ENCODE data around the gene BRD7. TPM values are rescaled to one million over a fixed set of nuclear protein-coding genes. Genes with fewer than 3 reads are reported as not detected.

BRD7 gene
- total RNA-seq, 1 experiment from 2014 or later: 40.0 TPM

DNA sequence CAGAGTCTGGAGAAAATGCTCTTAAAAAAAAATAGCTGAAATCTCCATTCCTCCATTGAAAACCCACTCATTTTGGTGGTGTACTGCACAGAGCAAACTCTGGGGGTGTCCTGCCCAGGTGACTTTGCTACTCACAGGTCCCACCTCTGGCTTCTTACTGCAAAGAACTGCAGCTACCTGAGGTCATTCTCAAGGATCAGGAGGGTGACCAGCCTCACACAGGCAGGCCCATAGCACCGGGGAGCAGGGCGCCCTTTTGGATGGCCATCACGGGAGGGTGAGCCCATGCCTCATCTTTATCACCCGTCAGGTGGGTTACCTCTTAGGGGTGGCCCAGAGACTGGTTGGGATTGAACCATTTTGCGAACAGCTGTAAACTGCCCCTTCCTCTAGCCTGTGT, 32.6 kb upstream of the BRD7 start:
- ChIA-PET CTCF (no interaction called here), POLR2A (ENCODE audit: unreplicated experiment) (no interaction called here)
- Histone ChIP-seq H3K36me3 (ENCODE audit: low read depth, low read length) (no peaks in the 10 kb centered on the region), H3K79me2 (ENCODE audit: low read length) (no peaks in the 10 kb centered on the region), H3K4me1 (ENCODE audit: insufficient read depth, low read length) (peaks cover 14% of the 10 kb centered on the region), H3F3A (ENCODE audit: low read length, unreplicated experiment) (no peaks in the 10 kb centered on the region), H3K9ac (ENCODE audit: low read length) (no peak overlapping the region), H3K4me2 (ENCODE audit: low read length) (no peak overlapping the region), H3K27ac (ENCODE audit: low read length) (no peak overlapping the region), H3K27me3 (ENCODE audit: low read length) (no peaks in the 10 kb centered on the region), H3K9me3 (ENCODE audit: low read length) (no peaks in the 10 kb centered on the region), H3K4me3 (ENCODE audit: low read length) (no peak overlapping the region), H2AFZ (ENCODE audit: low read length) (no peak overlapping the region), H3K9me2 (replicated peaks; ENCODE audit: low read length) (no peaks in the 10 kb centered on the region), H4K20me1 (ENCODE audit: low read length) (no peaks in the 10 kb centered on the region)
- TF ChIP-seq CTCF (conservative IDR thresholded peaks at IDR 0.05; ENCODE audit: low read depth, low read length) (no peak), EZH2 (IDR thresholded peaks at IDR 0.05; ENCODE audit: low read length, unreplicated experiment) (no peak), EZH2phosphoT487 (IDR thresholded peaks at IDR 0.05; ENCODE audit: borderline replicate concordance, low read length) (no peak)
- no TSS peak for BruUV-seq (replicated peaks)
- ATAC-seq (no peak), DNase-seq (no peak)
- intact Hi-C loops (cut with micrococcal nuclease): no loop called here

DNA sequence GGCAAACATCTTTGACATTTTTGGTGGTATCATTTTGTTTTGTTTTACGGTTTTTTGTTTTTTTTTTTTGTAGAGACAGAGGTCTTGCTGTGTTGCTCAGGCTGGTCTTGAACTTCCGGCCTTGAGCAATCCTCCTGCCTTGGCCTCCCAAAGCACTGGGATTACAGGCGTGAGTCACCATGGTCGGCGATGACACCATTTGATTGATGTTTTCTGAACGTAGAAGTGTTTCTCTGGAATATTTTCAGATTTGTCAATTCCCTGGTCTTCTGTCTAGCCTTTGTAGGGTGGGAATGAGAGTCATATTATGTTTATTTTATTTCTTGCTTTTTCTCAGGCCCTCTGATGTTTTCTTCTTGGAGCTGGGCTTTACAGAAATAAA, 32.2 kb upstream of the BRD7 start:
- Histone ChIP-seq H3K79me2 (ENCODE audit: low read length) (no peaks in the 10 kb centered on the region), H3K9me3 (ENCODE audit: low read length) (no peaks in the 10 kb centered on the region), H3K27me3 (ENCODE audit: low read length) (no peaks in the 10 kb centered on the region), H2AFZ (ENCODE audit: low read length) (no peak overlapping the region), H3K4me1 (ENCODE audit: insufficient read depth, low read length) (peaks cover 18% of the 10 kb centered on the region), H4K20me1 (ENCODE audit: low read length) (no peaks in the 10 kb centered on the region), H3K9ac (ENCODE audit: low read length) (no peak overlapping the region), H3K4me3 (ENCODE audit: low read length) (no peak overlapping the region), H3K9me2 (replicated peaks; ENCODE audit: low read length) (no peaks in the 10 kb centered on the region), H3K36me3 (ENCODE audit: low read depth, low read length) (no peaks in the 10 kb centered on the region), H3K4me2 (ENCODE audit: low read length) (no peak overlapping the region), H3K27ac (ENCODE audit: low read length) (no peak overlapping the region), H3F3A (ENCODE audit: low read length, unreplicated experiment) (no peaks in the 10 kb centered on the region)
- ChIA-PET POLR2A (ENCODE audit: unreplicated experiment) (no interaction called here), CTCF (no interaction called here)
- no peak for DNase-seq
- no TSS peak for BruUV-seq (replicated peaks)
- TF ChIP-seq CTCF (conservative IDR thresholded peaks at IDR 0.05; ENCODE audit: low read depth, low read length) (no peak), EZH2 (IDR thresholded peaks at IDR 0.05; ENCODE audit: low read length, unreplicated experiment) (no peak), EZH2phosphoT487 (IDR thresholded peaks at IDR 0.05; ENCODE audit: borderline replicate concordance, low read length) (no peak)
- ATAC-seq: no peak
- intact Hi-C loops (cut with micrococcal nuclease): no loop called here

DNA sequence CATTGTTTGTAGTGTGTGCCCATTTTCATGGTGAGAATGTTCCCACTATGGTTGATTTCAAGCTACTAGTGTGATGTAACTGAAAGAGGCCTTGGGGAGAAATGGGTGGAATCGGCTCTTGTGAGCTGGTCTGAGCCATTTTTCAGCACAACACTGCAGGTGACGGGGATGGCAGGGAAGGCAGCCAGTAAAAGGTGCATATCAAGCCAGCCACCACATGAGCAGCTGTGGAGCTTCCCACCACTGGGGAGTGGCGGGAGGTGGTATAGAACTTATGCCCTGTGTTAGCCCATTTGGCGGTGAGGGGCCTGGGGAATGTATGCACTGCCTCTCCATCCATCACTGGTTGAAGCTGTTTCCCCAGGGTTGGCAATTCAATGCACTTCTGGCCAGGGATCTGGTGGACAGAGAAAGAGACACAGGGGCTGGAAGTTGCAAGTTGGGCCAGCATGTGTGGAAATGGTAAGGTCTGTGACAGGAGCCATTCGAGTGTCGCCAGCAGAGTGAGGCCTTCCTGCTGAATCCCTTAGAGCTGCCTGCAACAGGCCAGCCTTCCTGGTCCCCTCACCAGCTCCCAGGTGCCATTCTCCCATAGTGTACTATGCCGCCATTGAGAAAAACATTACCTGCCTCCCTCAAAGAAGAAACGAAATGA, 31.7 kb upstream of the BRD7 start:
- TF ChIP-seq EZH2 (IDR thresholded peaks at IDR 0.05; ENCODE audit: low read length, unreplicated experiment) (no peak), EZH2phosphoT487 (IDR thresholded peaks at IDR 0.05; ENCODE audit: borderline replicate concordance, low read length) (no peak), CTCF (conservative IDR thresholded peaks at IDR 0.05; ENCODE audit: low read depth, low read length) (no peak)
- H2AFZ ChIP-seq (ENCODE audit: low read length): no peak overlapping the region
- no peaks in the 10 kb centered on the region for H3K79me2 ChIP-seq (ENCODE audit: low read length)
- peaks cover 22% of the 10 kb centered on the region for H3K4me1 ChIP-seq (ENCODE audit: insufficient read depth, low read length)
- no peaks in the 10 kb centered on the region for H3K9me3 ChIP-seq (ENCODE audit: low read length)
- no peak overlapping the region for H3K9ac ChIP-seq (ENCODE audit: low read length)
- CTCF ChIA-PET: no interaction called here
- no peak for ATAC-seq
- H3K27me3 ChIP-seq (ENCODE audit: low read length): no peaks in the 10 kb centered on the region
- no peaks in the 10 kb centered on the region for H3F3A ChIP-seq (ENCODE audit: low read length, unreplicated experiment)
- BruUV-seq (replicated peaks): no TSS peak
- POLR2A ChIA-PET (ENCODE audit: unreplicated experiment): no interaction called here
- H3K9me2 ChIP-seq (replicated peaks; ENCODE audit: low read length): no peaks in the 10 kb centered on the region
- H4K20me1 ChIP-seq (ENCODE audit: low read length): no peaks in the 10 kb centered on the region
- DNase-seq: no peak
- H3K4me2 ChIP-seq (ENCODE audit: low read length): no peak overlapping the region
- no peak overlapping the region for H3K4me3 ChIP-seq (ENCODE audit: low read length)
- intact Hi-C loops (cut with micrococcal nuclease): no loop called here
- H3K27ac ChIP-seq (ENCODE audit: low read length): no peak overlapping the region
- H3K36me3 ChIP-seq (ENCODE audit: low read depth, low read length): no peaks in the 10 kb centered on the region

Data from PC-3 (cell line).